PFSK-1 (cell line): Measurements from ENCODE around the gene MAPK14.

Source experiments
- POLR2AphosphoS5 ChIP-seq: IDR thresholded peaks from 2 replicates; pipeline ENCODE4 v1.6.1; 2012; ENCODE audit warnings: low read depth, mild to moderate bottlenecking, control low read depth, low read length, moderate library complexity
- TAF1 ChIP-seq: IDR thresholded peaks from 2 replicates; pipeline ENCODE4 v1.6.1; 2012; ENCODE audit warnings: low read length, control low read depth, borderline replicate concordance; ENCODE audit not compliant: insufficient read depth

GRCh38 chr6:36104836-36105235 lies 77.2 kb downstream of the MAPK14 start:
- TF ChIP-seq POLR2AphosphoS5: no peak
- no peak for TF ChIP-seq TAF1
